GM19452 (cell line): ENCODE data around the gene FAM53B.

ENCODE experiments used
- ATAC-seq: cut with Tn5 transposase; IDR thresholded peaks from one replicate; pipeline ENCODE4 v1.9.1; 2021; ENCODE audit not compliant: unreplicated experiment

FAM53B gene

GRCh38 chr10:124650820-124651401 is 93.3 kb downstream of the FAM53B start:
- no peak for ATAC-seq

DNA sequence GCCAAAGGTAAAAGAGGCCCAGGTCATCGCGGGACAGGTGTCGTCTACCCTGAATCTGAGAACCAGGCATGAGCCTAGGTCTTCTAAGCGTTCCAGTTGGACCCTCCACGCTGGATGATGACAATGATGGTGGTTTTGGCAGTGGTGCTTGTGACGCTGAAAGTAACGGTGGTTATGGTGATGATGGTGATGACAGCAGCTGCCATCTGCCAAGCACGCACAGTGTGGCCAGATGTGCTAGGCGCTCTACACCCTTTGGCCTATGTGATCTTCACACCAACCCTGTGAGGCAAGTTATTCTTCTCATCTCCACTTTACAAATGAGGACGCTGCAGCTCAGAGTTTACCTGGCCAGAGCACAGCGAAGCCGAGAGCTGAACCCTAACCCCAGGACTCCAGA is 93.9 kb downstream of the FAM53B start:
- ATAC-seq: no peak

- ATAC-seq: no peak
Observed at GRCh38 chr10:124649214-124649613, 95.0 kb downstream of the FAM53B start.

- ATAC-seq: no peak
Observed at GRCh38 chr10:124648738-124649137, 95.4 kb downstream of the FAM53B start.

DNA sequence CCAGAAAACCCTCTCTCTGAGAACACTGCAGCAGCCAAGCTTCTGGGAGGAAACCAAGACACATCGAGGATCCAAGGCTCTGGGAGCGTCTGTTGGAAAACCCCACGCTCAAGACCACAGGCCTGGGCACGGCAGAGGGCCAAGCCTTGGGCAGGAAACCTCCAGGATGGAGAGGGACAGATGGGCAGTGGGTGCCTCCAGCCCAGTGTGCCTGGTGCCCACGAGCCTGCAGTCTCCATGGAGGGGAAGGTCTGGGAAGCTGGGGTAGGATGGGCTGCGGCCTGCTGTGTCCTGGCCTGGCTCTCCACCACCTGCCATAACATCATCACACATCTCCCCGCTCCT is 96.1 kb downstream of the FAM53B start:
- no peak for ATAC-seq

GRCh38 chr10:124647421-124648130 is 96.6 kb downstream of the FAM53B start:
- peak; percentile 55 for ATAC-seq

DNA sequence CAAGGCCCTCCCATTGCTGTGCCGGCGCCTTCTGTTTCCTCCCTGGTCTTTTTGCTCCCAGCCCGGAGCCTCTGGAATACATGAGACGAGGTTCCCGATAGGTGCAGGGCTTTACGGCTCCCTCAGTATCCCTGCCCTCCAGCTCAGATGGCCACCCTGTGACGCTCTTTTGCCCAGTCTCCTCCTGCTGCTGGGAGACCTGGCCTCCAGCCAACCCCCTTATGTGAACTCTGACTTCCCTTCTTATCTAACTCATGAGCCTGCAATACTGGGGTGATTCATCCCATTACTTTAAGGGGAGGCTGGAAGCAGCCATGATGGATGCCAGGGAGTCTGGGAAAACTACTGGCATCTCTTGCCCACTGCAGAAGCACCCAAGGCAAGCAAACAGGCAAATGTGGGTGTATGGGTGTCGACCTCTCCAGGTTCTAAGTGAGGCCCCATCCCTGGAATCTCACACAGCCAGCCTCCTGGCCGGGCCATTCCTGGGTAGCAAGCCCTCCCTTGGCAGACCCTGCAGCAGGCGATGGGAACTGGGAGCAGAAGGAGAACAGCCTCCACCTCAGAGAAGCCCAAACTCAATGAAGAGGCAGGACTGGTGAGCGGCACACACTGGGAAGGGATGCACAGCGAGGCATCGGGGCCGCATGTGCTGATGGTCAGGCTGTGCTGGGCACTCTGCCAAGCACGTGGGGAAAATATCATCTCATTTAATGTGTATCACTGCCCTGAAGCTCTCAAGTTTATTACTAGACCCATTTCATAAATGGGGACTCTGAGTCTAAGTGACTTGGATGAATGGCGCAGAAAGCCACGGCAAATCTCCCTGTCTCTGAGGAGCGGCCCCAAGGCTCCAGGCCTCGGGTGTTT is 97.5 kb downstream of the FAM53B start:
- ATAC-seq: no peak

- no peak for ATAC-seq
Observed at GRCh38 chr10:124645467-124646095, 98.6 kb downstream of the FAM53B start.

DNA sequence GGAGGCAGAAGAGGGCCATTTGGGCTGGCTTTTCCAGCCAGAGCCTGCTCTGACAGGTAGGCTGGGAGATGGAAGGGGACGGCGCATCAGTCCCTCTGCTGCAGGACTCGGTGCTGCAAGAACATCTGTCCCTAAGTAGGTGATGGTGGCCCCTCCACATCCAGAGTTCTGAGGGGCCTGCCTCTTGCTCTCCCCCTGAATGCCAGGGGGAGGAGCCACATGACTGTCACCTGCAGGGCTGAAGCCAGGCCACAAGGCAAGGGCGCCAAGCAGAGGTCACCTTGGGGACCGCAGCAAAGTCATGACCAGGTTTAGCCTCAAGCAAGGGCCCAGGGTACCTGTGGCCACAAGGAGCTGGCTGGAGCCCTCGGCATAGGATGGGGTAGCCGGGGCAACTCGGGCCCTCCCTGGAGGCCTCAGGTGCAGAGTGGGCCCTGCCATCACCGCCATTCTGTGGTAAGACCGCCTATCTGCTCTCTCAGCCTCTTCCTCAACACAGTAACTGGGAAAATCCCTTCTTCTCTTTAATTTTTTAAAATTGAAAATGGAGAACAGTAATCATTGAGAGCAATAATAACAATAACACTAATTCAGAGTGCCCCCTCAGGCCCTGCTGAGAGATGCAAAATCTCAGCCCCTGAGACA is 99.3 kb downstream of the FAM53B start:
- ATAC-seq: no peak

DNA sequence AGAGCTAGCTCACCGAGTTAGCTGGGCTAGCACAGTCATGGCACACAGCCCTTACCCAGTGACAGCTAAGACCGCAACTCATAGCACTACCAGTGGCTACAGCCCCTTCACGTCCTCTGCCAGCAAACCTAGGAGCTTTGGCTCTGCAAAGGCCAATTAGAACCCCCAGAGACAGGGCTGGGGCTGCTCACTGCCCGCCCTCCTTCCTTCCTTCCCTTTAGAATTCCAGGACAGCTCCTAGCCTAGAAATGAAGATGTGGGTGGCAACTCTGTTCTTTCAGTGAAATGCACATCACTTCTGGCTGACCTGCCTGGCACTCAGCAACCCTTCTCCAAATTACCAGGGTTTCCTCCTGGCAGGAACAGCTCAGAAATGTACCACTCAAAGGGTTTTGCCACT is 99.9 kb downstream of the FAM53B start:
- ATAC-seq: no peak

DNA sequence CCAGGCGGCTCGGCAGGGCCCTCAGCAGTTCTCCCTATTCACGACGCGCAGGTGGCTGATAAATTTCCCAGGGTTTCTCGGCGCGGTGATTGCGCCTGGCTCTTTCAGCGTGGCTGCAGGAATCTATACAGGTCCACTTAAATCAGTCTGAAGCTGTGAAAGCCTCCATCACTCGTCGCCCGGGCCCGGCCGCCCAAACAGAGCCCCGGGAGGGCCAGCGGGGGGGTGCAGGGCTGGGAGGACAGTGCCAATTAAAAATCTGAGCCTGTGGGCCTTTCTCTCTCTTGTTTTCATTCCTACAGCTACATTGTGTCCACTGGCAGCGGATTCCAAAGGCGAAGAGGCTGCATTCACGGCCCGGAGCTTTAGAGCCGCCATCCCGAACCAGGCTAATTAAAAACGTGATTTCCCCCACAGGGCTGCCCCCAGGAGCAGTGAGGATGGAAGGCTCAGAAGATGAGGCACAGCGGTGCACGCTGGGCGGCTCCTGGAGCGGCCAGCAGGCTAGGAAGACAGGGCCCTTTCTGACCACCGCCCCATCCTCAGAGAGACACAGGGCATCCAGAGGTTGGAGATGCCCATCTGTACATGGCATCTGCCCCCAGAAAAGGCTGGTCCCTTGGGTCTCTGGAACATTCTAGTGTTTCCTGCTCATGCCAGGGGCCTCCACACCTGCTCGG is 100.7 kb downstream of the FAM53B start:
- no peak for ATAC-seq

GRCh38 chr10:124642088-124642710 is 102.0 kb downstream of the FAM53B start:
- ATAC-seq: no peak

DNA sequence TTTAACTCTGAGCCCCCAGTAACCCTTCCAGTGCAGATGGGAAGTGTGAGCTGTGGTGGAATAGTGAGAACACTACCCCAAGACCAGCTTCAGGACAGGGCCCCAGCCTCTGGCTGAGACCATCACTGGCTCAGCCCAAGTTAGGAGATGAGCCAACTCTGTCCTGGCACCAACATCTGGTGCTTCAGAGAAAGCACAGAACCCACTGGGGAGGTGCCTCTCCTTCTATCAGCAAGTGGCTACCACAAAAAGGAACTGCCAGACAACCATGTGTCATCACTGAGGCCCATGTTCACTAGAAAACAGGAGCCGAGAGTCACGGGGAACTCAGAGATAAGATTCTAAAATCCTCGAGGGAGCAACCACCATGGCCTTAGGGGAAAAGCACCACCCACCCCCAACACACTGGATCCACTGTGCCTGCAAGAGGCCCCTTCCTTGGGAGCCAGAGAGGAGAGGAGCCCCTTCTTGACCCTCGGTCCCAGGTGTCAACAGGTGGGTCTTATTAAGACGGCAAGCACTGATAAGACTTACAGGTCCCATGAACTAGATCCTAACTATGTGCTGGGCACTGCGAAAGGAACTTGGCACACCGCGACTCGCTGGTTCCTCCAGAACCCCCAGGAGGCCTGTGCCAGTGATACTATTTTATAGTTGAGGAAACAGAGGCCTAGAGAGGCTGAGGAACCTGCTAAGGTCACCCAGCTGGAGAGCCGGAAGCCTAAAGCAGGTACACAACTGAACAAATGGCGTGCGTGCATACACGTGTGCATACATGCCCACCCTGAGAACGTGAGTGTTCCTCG is 102.7 kb downstream of the FAM53B start:
- peak; percentile 57 for ATAC-seq

DNA sequence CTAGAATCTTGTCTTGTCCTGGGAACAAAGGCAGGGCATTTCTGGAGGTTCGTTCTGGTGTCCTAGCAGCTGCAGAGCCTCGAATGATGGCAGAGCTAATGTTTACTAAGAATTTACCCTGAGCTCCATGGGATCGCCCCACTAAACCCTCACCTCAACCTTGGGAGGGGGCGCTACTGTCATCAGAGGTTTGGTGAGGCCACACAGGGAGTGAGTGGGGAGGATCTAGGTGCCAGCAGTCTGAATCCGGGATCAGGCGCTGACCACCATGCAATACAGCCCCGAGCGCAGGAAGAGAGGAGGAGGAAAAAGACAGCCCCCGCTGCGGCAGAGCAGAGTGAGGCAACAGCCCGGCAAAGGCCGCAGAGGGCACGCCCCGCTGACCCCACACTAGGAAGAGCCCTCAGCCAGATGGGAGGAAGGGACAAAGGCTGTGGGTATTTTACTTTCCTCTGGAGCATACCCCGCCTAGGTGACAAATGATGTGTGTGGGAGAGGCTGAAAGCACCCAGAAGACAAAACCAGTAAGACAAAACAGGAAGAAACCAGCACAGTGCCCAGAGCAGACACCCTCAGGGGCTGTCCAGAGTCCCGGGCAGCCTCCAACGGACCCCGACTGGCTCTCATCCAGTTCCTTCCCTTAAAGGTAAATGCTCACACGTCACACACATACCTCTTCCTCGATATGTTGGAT is 103.5 kb downstream of the FAM53B start:
- ATAC-seq: peak; percentile 44

- ATAC-seq: no peak
Observed at GRCh38 chr10:124640056-124640455, 104.1 kb downstream of the FAM53B start.

DNA sequence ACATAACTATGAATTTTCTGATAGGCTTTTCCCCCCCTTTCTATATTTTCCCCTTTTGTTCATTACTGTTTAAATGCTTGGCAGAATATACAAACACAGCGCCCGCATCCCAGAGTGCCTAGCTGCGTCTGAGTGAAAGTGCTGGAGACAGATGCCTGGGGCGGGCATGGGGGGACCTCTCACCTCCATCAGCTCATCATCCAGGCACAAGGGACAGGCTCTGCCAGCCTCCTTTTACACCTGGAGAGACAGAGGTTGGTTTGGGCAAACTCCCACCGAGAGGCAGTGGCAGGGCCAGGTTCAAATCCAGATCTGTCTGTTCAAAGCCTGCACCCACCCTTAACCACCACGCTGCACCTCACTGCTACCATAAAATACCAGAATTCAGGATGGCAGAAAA is 104.5 kb downstream of the FAM53B start:
- no peak for ATAC-seq

DNA sequence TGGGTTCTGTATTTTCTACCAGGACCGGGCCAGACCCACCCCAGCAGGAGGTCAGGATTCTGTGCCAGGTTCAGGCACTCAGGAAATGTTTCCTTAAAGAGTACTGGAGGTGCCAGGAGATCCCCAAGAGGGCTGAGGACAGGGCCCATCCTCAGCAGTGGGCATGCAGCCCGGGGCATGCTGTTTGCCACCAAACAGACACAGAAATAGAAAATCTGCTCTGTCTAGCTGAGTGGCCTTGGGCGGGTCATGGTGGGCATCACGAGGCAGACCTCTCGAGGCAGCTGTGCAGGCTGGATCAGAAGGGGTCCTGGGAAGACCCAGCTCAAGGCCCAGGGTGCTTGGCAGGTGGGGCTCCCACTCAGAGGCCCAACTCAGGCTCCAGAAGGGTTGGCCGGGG is 105.0 kb downstream of the FAM53B start:
- ATAC-seq: no peak

GRCh38 chr10:124637746-124638145 is 106.4 kb downstream of the FAM53B start:
- ATAC-seq: no peak
